HepG2 (cell line): ENCODE measurements around the gene CAND2. TPM values are rescaled to one million over a fixed set of nuclear protein-coding genes. Genes with fewer than 3 reads are reported as not detected.

Experiments
- ATAC-seq: fragments of 200-7000 bp; cut with Tn5 transposase; 3 replicates; pipeline ENCODE4 v1.9.1; 2020; ENCODE audit warnings: mild to moderate bottlenecking, moderate library complexity
- BruUV-seq: library from RNA; stranded (reverse); fragments of 400-500 nt; replicated peaks from 2 replicates; lab custom pipeline; 2021; lab: Mats Ljungman, UMichigan
- CTCF ChIA-PET: fragments of 300-600 bp; formaldehyde crosslinking; extraction: SDS; loops from one replicate; lab custom pipeline; 2021; ENCODE audit warnings: low total read pairs, inconsistent platforms, low intra/inter-chr PET ratio; lab: Yijun Ruan, JAX
- POLR2A ChIA-PET: fragments of 350-600 bp; sonication (Branson Sonifier 250); formaldehyde crosslinking; loops from one replicate; lab custom pipeline; 2020; ENCODE audit warnings: antibody characterized with exemption, inconsistent platforms; lab: Yijun Ruan, JAX
- DNase-seq: peaks from one replicate; pipeline ENCODE4 v3.0.0-alpha.2; 2015; ENCODE audit warnings: low spot score
- FAIRE-seq: peaks from 3 replicates; lab custom pipeline; 2011; peaks lifted over from hg19 to GRCh38; lab: Jason Lieb, UNC
- H2AFZ ChIP-seq: one replicate; pipeline ENCODE4 v1.6.1; 2011; ENCODE audit warnings: low read length, inconsistent platforms
- H3K27ac ChIP-seq: fragments of 300-600 bp; 3 replicates; pipeline ENCODE4 v1.8.0; 2011; ENCODE audit warnings: mixed run types, mild to moderate bottlenecking, mixed read lengths, low read length, inconsistent platforms; ENCODE audit not compliant: insufficient read depth; ENCODE audit errors: extremely low read length
- H3K27me3 ChIP-seq, 2 experiments: fragments of 200-600 bp in 1 of 2; 2 replicates in 1 of 2; 3 replicates in 1 of 2; pipeline versions ENCODE4 v1.6.0 to v1.8.0; 2011; ENCODE audit warnings: low read length in 2 of 2, mild to moderate bottlenecking in 2 of 2, moderate library complexity in 2 of 2, inconsistent platforms in 1 of 2; ENCODE audit not compliant: insufficient read depth in 2 of 2, control insufficient read depth in 1 of 2
- H3K36me3 ChIP-seq, 2 experiments: fragments of 200-600 bp in 1 of 2; replicated peaks in 1 of 2; 2 replicates in 1 of 2; 3 replicates in 1 of 2; pipeline versions ENCODE4 v1.5.1 to v1.8.0; 2011; ENCODE audit warnings: low read length in 2 of 2, inconsistent platforms in 1 of 2; ENCODE audit not compliant: insufficient read depth in 2 of 2, control insufficient read depth in 1 of 2
- H3K4me1 ChIP-seq: 2 replicates; pipeline ENCODE4 v1.5.1; 2012; ENCODE audit warnings: low read length, inconsistent platforms; ENCODE audit not compliant: insufficient read depth
- H3K4me2 ChIP-seq: 2 replicates; pipeline ENCODE4 v1.6.0; 2011; ENCODE audit warnings: low read depth, low read length, inconsistent platforms
- H3K4me3 ChIP-seq, 3 experiments: fragments of 200-600 bp in 1 of 3; sonication (generic), shearing (Covaris generic) in 1 of 3; replicated peaks in 1 of 3; 2 replicates each; pipeline ENCODE4 v1.5.1; 2011 to 2016; ENCODE audit warnings: low read length in 3 of 3, inconsistent platforms in 2 of 3, low read depth in 2 of 3, mild to moderate bottlenecking in 2 of 3, control low read depth in 1 of 3, mixed read lengths in 1 of 3; ENCODE audit not compliant: insufficient read depth in 1 of 3
- H3K79me2 ChIP-seq: one replicate; pipeline ENCODE4 v1.6.1; 2011; ENCODE audit warnings: low read length, inconsistent platforms; ENCODE audit not compliant: insufficient read depth
- H3K9ac ChIP-seq: 2 replicates; pipeline ENCODE4 v1.6.0; 2011; ENCODE audit warnings: mild to moderate bottlenecking, low read depth, low read length, inconsistent platforms; ENCODE audit not compliant: insufficient read depth
- H3K9me3 ChIP-seq: 2 replicates; pipeline ENCODE4 v1.5.1; 2012; ENCODE audit warnings: mild to moderate bottlenecking, low read length
- H4K20me1 ChIP-seq: 2 replicates; pipeline ENCODE4 v1.6.0; 2011; ENCODE audit warnings: inconsistent platforms, mild to moderate bottlenecking, low read length, moderate library complexity; ENCODE audit not compliant: insufficient read depth
- BCL6 ChIP-seq: IDR thresholded peaks from 2 replicates; pipeline ENCODE4 v1.6.1; 2016; ENCODE audit warnings: missing genetic modification reagents, missing compliant biosample characterization
- DNMT1 ChIP-seq: sonication (generic); formaldehyde crosslinking; IDR thresholded peaks from 2 replicates; pipeline ENCODE4 v1.5.1; 2020; ENCODE audit warnings: mild to moderate bottlenecking, missing genetic modification reagents
- KLF13 ChIP-seq: sonication (generic); formaldehyde crosslinking; IDR thresholded peaks from 2 replicates; pipeline ENCODE4 v1.4.0; 2020; ENCODE audit warnings: mild to moderate bottlenecking, missing genetic modification reagents
- RFXANK ChIP-seq: IDR thresholded peaks from 2 replicates; pipeline ENCODE4 v1.6.1; 2016
- ZBTB37 ChIP-seq: sonication (generic); formaldehyde crosslinking; IDR thresholded peaks from 2 replicates; pipeline ENCODE4 v1.4.0; 2020; ENCODE audit warnings: mild to moderate bottlenecking, missing genetic modification reagents
- ZNF468 ChIP-seq: sonication (generic); formaldehyde crosslinking; IDR thresholded peaks from 2 replicates; pipeline ENCODE4 v1.8.0; 2022; ENCODE audit warnings: mild to moderate bottlenecking, moderate library complexity, missing genetic modification reagents
- ZNF552 ChIP-seq: sonication (generic); formaldehyde crosslinking; IDR thresholded peaks from 2 replicates; pipeline ENCODE4 v1.9.0; 2022; ENCODE audit warnings: missing genetic modification reagents, mild to moderate bottlenecking, borderline replicate concordance
- ZNF563 ChIP-seq: sonication (generic); formaldehyde crosslinking; IDR thresholded peaks from 2 replicates; pipeline ENCODE4 v1.8.0; 2022; ENCODE audit warnings: mild to moderate bottlenecking, moderate library complexity, missing genetic modification reagents
- WGBS: methylation state at CpG from one replicate; pipeline ENCODE4 v1.1.6; 2017; ENCODE audit warnings: low lambda C conversion rate; 5-methylcytosine and 5-hydroxymethylcytosine counted together
- in situ Hi-C: cut with HindIII; loops from 2 replicates; pipeline ENCODE4 v1.10.0; 2017; ENCODE audit warnings: low pct_unique_long_range_greater_than_20kb; ENCODE audit not compliant: extremely low pct_ligation_motif_present
- intact Hi-C: fragments of 100-400 bp; cut with micrococcal nuclease; formaldehyde crosslinking; loops from one replicate; pipeline ENCODE4 v1.10.0; 2022; ENCODE audit not compliant: unreplicated experiment
- polyA plus RNA-seq, 8 experiments: library from polyadenylated mRNA; depleted of rRNA in 3 of 8; stranded (reverse) in 7 of 8; unstranded in 1 of 8; fragments of >200 nt; fragmentation: Illumina TruSeq in 4 of 8; extraction: Trizol in 4 of 8; gene quantifications; 2 replicates each; pipeline versions ENCODE4 v1.2.1 to v1.2.3, GENCODE V29; 2011 to 2016; ENCODE audit warnings: low read depth in 4 of 8, missing spikeins in 1 of 8, mixed read lengths in 1 of 8; ENCODE audit not compliant: insufficient read depth in 1 of 8
- total RNA-seq, 5 experiments: library from RNA; depleted of rRNA; stranded (reverse); fragments of >200 nt; fragmentation: Illumina TruSeq; extraction: Trizol; gene quantifications; 2 replicates each; pipeline ENCODE4 v1.2.3, GENCODE V29; 2016; ENCODE audit warnings: low read depth in 1 of 5

Gene CAND2
- total and polyA plus RNA-seq, 2 of the 13 experiments (the other 11 are each of a cell fraction or from before 2014, with no cell fraction given) = 0.01 TPM; not detected in 1

DNA sequence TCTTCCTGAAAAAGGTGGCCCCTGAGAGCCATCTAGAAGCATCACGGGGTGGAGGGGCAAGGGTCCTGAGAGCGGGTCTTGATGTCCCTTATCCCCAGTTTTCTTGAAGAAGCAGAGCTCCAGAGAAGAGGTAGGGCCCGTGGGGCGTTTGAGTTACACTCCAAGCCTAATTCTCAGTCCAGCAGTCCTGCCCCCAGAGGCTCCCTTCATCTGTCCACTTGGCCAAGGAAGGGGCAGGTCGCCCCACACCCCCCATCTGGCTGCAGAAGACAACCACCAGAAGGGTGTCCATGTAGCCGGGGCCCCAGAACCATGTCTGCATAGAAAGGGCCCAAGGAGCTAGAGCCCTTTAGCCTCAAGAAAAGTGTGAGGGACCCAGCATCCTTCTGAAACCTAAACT lies 70.4 kb downstream of the CAND2 start:
- no peak overlapping the region for H3K4me3 ChIP-seq
- ChIA-PET CTCF (interaction anchor here (2.7 kb wide), 1 partner anchor 24 kb away, joined by 39 read pairs; no protein-coding TSS in a partner anchor), POLR2A (no interaction called here)
- FAIRE-seq (no peak), DNase-seq (no peak), ATAC-seq (no peak)
- no peaks in the 10 kb centered on the region; the same call in 1 of the 2 replicates for H3K4me1 ChIP-seq
- intact Hi-C loops (no loop called here), in situ Hi-C loops (no loop called here)
- H3K9ac ChIP-seq = no peak overlapping the region
- no peak overlapping the region for H3K27ac ChIP-seq
- 12% methylated on average over 4 of the region's 6 CpGs for WGBS
- no peaks in the 10 kb centered on the region for H3K36me3 ChIP-seq
- peaks cover 2 to 62% of the 10 kb centered on the region in 2 experiments for H3K27me3 ChIP-seq
- no peak overlapping the region for H3K4me2 ChIP-seq
- H2AFZ ChIP-seq = no peak overlapping the region
- no peaks in the 10 kb centered on the region for H4K20me1 ChIP-seq
- H3K79me2 ChIP-seq = no peaks in the 10 kb centered on the region
- BruUV-seq = no TSS peak
- TF ChIP-seq BCL6 (CRISPR knock-in tag) (no peak), ZBTB37 (no peak), ZNF552 (CRISPR knock-in tag) (no peak), RFXANK (CRISPR knock-in tag) (no peak), ZNF563 (CRISPR knock-in tag) (no peak), DNMT1 (CRISPR knock-in tag) (no peak), ZNF468 (CRISPR knock-in tag) (no peak), KLF13 (no peak)
- H3K9me3 ChIP-seq = no peaks in the 10 kb centered on the region; the same call in 1 of the 2 replicates
